Measurements from ENCODE around the gene DNLZ. TPM values are rescaled to one million over a fixed set of nuclear protein-coding genes. Genes with fewer than 3 reads are reported as not detected.

DNLZ gene
- total and polyA plus RNA-seq, 4 donors, result 2.0 to 7.1 (median 4.5) TPM

GRCh38 chr9:136412962-136413361 is 49.4 kb upstream of the DNLZ start:
- peaks cover 3 to 26% (median 21%) of the 10 kb centered on the region in 4 donors for H3K4me1 ChIP-seq (ENCODE audit: control insufficient read depth in 4 of 4, insufficient read depth in 4 of 4, low read length in 3 of 4)
- H3K27me3 ChIP-seq (ENCODE audit: control insufficient read depth in 4 of 4, insufficient read depth in 4 of 4, low read length in 3 of 4), result no peaks in the 10 kb centered on the region
- TF ChIP-seq YY1 (IDR thresholded peaks at IDR 0.05), result no peak
- no peak for TF ChIP-seq GABPA (IDR thresholded peaks at IDR 0.05 in 1 of 2, conservative IDR thresholded peaks at IDR 0.05 in 1 of 2)
- TF ChIP-seq MAX (IDR thresholded peaks at IDR 0.05), result no peak
- no peak for TF ChIP-seq HNF4G (IDR thresholded peaks at IDR 0.05)
- no peak for TF ChIP-seq HNF4A (conservative IDR thresholded peaks at IDR 0.05)
- no peak for TF ChIP-seq RXRA (IDR thresholded peaks at IDR 0.05)
- no peak for TF ChIP-seq JUND (IDR thresholded peaks at IDR 0.05)
- no peak for TF ChIP-seq FOXA1 (IDR thresholded peaks at IDR 0.05)
- no peak for TF ChIP-seq CTCF (IDR thresholded peaks at IDR 0.05; ENCODE audit: low read depth, low read length, missing input control)
- no peak for DNase-seq (ENCODE audit: low spot score)
- H3K27ac ChIP-seq (ENCODE audit: low read depth in 1 of 2, low read length in 2 of 2), result no peak overlapping the region
- H3K9me3 ChIP-seq (ENCODE audit: control insufficient read depth in 4 of 4, low read length in 3 of 4), result no peaks in the 10 kb centered on the region
- H3K4me3 ChIP-seq (ENCODE audit: low read depth in 1 of 3, low read length in 3 of 3), result no peak overlapping the region
- WGBS, result 83% methylated on average over 9 of the region's 9 CpGs
- H3K36me3 ChIP-seq (ENCODE audit: control insufficient read depth in 4 of 4, insufficient read depth in 3 of 4, low read depth in 1 of 4, low read length in 3 of 4), result peaks cover 8 to 49% (median 23%) of the 10 kb centered on the region in 4 donors
- no peak overlapping the region for H3K9ac ChIP-seq (ENCODE audit: low read depth in 1 of 2, low read length in 2 of 2)

GRCh38 chr9:136411378-136411777 is 47.8 kb upstream of the DNLZ start:
- TF ChIP-seq HNF4G (IDR thresholded peaks at IDR 0.05), result no peak
- TF ChIP-seq YY1 (IDR thresholded peaks at IDR 0.05), result no peak
- TF ChIP-seq FOXA1 (IDR thresholded peaks at IDR 0.05), result no peak
- TF ChIP-seq REST (IDR thresholded peaks at IDR 0.05), result no peak
- TF ChIP-seq SP1 (IDR thresholded peaks at IDR 0.05), result no peak
- TF ChIP-seq ZBTB33 (IDR thresholded peaks at IDR 0.05), result no peak

More at GRCh38 chr9:136411378-136411777, 47.8 kb upstream of the DNLZ start:
- H3K9me3 ChIP-seq (ENCODE audit: control insufficient read depth in 4 of 4, low read length in 3 of 4), result no peaks in the 10 kb centered on the region
- H3K9ac ChIP-seq (ENCODE audit: low read depth in 1 of 2, low read length in 2 of 2), result peak overlapping the region; percentile 73 to 85
- peak overlapping the region; percentile 82 to 88 for H3K27ac ChIP-seq (ENCODE audit: low read depth in 1 of 2, low read length in 2 of 2)
- 33% methylated on average over 4 of the region's 4 CpGs for WGBS
- no peaks in the 10 kb centered on the region for H3K27me3 ChIP-seq (ENCODE audit: control insufficient read depth in 4 of 4, insufficient read depth in 4 of 4, low read length in 3 of 4)
- H3K4me3 ChIP-seq (ENCODE audit: low read depth in 1 of 3, low read length in 3 of 3), result peak overlapping the region; percentile 75 to 95 (median 88)
- peaks cover 3 to 22% (median 17%) of the 10 kb centered on the region in 4 donors for H3K4me1 ChIP-seq (ENCODE audit: control insufficient read depth in 4 of 4, insufficient read depth in 4 of 4, low read length in 3 of 4)
- DNase-seq (ENCODE audit: low spot score), result no peak
- peaks cover 13 to 47% (median 24%) of the 10 kb centered on the region in 4 donors for H3K36me3 ChIP-seq (ENCODE audit: control insufficient read depth in 4 of 4, insufficient read depth in 3 of 4, low read depth in 1 of 4, low read length in 3 of 4)
